Activated T-cell treated with anti-CD3 and anti-CD28 coated beads, Interleukin-2, amount 50 U/mL, for 24 hours (primary cell): ENCODE measurements around the gene CNPY3.
"Not testable (repeated sequence)": the region's sequence is repeated elsewhere in the genome, so short reads cannot be mapped to it uniquely, and the experiment has no call there.

Source experiments
- DNase-seq: peaks from one replicate; pipeline ENCODE4 v3.0.0-alpha.2; 2020
- H3K27ac Mint-ChIP-seq: 2 replicates; pipeline ENCODE4 v1.8.0; 2020; ENCODE audit warnings: mild to moderate bottlenecking, mixed read lengths
- H3K27me3 Mint-ChIP-seq: 2 replicates; pipeline ENCODE4 v1.8.0; 2020; ENCODE audit warnings: mixed read lengths
- H3K36me3 Mint-ChIP-seq: 2 replicates; pipeline ENCODE4 v1.8.0; 2020; ENCODE audit warnings: low read depth, mixed read lengths
- H3K4me1 Mint-ChIP-seq: 2 replicates; pipeline ENCODE4 v1.8.0; 2020; ENCODE audit warnings: low read depth, mixed read lengths
- H3K4me3 Mint-ChIP-seq: 2 replicates; pipeline ENCODE4 v1.8.0; 2020; ENCODE audit warnings: mild to moderate bottlenecking, moderate library complexity, mixed read lengths
- H3K9me3 Mint-ChIP-seq: 2 replicates; pipeline ENCODE4 v1.8.0; 2020; ENCODE audit warnings: mixed read lengths

The CNPY3 gene

DNA sequence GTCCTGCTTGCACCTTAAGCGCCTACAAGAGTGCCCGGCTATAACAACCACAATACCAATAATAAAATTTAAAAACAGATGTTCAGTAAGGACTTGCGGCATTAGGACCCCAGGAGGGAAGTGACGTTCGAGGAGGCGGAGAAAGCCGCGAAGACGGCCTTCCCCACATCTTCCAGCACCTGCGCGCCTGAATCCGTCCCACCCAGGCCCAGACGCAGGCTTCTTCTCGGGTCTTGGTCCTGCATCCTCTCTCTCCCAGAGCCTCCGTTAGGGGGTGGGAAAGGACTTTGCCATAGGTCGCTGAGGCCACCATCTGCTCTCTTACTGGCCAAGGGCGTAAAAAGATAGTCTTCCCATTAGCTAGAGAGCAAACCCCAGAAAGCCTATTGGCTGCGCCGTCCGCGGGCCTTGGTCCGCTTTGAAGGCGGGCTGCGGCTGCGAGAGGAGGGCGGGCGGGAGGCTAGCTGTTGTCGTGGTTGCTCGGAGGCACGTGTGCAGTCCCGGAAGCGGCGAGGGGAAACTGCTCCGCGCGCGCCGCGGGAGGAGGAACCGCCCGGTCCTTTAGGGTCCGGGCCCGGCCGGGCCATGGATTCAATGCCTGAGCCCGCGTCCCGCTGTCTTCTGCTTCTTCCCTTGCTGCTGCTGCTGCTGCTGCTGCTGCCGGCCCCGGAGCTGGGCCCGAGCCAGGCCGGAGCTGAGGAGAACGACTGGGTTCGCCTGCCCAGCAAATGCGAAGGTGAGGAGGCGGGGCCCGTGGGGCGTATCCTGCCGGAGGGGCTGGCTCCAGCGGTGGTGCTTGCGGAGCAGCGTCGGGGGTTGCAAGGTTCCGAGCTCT, at the start of gene CNPY3:
CNPY3 (plus strand) TSS at position 495 of the 835 bp plus-strand sequence; CDS start at position 586, 91 bp downstream.
- H3K4me3 Mint-ChIP-seq: peak within 1 kb of the TSS; percentile 99
- peaks cover 46% of the 10 kb centered on the region for H3K36me3 Mint-ChIP-seq
- H3K27ac Mint-ChIP-seq: peak within 1 kb of the TSS; percentile 100
- H3K27me3 Mint-ChIP-seq: no peaks in the 10 kb centered on the region
- H3K4me1 Mint-ChIP-seq: peaks cover 46% of the 10 kb centered on the region
- H3K9me3 Mint-ChIP-seq: no peaks in the 10 kb centered on the region
- DNase-seq: peak; percentile 92

DNA sequence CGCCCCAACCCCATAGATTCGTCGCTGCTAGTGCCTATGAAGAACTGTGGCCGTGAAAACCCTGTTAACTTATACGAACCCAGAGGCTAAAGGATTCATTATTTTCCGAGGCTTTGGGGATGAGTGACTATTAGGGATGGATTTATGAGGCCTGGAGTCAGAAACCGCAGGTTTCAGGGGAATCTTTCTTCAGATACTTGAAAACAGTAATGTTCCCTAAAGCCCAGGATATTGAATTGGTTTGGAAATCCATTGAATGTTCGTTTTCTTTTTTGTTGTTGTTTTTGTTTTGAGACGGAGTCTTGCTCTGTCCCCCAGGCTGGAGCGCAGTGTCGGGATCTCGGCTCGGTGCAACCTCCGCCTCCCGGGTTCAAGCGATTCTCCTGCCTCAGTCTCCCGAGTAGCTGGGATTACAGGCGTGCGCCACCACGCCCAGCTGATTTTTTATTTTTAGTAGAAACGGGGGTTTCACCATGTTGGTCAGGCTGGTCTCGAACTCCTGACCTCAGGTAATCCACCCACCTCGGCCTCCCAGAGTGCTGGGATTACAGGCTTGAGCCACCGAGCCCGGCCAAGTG, 49.0 kb upstream of the CNPY3 start:
- not testable (repeated sequence) for H3K9me3 Mint-ChIP-seq, H3K27me3 Mint-ChIP-seq
- H3K4me1 Mint-ChIP-seq: peaks cover 31% of the 10 kb centered on the region
- peaks cover 60% of the 10 kb centered on the region for H3K36me3 Mint-ChIP-seq
- H3K27ac Mint-ChIP-seq: peak overlapping the region; percentile 100
- peak; percentile 46 for DNase-seq
- peak overlapping the region; percentile 98 for H3K4me3 Mint-ChIP-seq

DNA sequence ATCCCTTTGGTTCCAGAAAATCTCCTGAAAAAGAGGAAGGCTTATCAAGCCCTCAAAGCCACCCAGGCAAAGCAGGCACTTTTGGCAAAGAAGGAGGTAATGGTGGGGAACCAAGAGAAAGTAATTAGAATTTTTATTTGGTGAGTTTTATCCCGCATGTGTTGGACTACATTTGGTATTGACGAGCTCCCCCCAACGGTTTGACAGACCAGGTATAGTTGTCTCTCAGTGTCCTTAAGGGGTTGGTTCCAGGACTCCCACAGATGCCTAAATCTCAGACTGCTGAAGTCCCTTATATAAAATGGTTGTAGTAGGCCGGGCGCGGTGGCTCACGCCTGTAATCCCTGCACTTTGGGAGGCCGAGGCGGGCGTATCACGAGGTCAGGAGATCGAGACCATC, 48.4 kb upstream of the CNPY3 start:
- Mint-ChIP-seq H3K4me1 (peaks cover 35% of the 10 kb centered on the region), H3K27ac (peak overlapping the region; percentile 100)

DNA sequence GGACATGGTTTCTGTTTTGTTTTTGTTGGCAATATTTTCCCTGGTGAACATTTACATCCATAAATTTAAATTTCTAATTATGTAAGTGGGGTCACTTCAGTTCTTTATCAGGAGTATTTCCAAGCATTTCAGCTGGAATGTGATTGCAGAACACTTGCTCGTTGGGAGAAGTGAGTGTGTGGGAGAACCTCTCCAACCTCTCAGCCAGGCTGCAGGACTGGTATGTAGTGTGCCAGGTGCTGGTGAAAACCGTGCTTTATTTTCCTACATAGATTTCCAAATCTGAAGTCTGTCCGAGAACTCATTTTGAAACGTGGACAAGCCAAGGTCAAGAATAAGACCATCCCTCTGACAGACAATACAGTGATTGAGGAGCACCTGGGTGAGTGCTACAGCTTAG, 43.6 kb upstream of the CNPY3 start:
- Mint-ChIP-seq H3K4me1 (peaks cover 58% of the 10 kb centered on the region), H3K4me3 (no peak overlapping the region), H3K36me3 (peaks cover 94% of the 10 kb centered on the region)

More for the DNA sequence above, 48.4 kb upstream of the CNPY3 start:
- Mint-ChIP-seq H3K4me3 (peak overlapping the region; percentile 98), H3K36me3 (peaks cover 66% of the 10 kb centered on the region)
- not testable (repeated sequence) for DNase-seq, H3K9me3 Mint-ChIP-seq, H3K27me3 Mint-ChIP-seq

DNA sequence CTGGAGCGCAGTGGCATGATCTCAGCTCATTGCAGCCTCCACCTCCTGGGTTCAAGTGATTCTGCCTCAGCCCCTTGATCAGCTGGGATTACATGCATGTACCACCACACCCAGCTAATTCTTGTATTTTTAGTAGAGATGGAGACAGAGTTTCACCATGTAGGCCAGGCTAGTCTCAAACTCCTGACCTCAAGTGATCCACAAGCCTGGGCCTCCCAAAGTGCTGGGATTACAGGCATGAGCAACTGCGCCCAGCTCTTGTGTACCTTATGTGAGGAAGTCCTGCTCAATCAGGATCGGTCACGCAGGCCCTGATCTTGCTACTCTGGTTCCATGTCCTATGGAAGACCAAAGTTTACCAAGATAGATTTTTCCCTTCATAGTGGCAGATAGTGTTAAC, 41.1 kb upstream of the CNPY3 start:
- peak overlapping the region; percentile 82 for H3K27ac Mint-ChIP-seq
- not testable (repeated sequence) for H3K9me3 Mint-ChIP-seq, H3K27me3 Mint-ChIP-seq, DNase-seq, H3K4me3 Mint-ChIP-seq
- H3K36me3 Mint-ChIP-seq: peaks cover 73% of the 10 kb centered on the region
- H3K4me1 Mint-ChIP-seq: peaks cover 57% of the 10 kb centered on the region

More for the DNA sequence above, 43.6 kb upstream of the CNPY3 start:
- Mint-ChIP-seq H3K9me3 (no peaks in the 10 kb centered on the region), H3K27ac (peak overlapping the region; percentile 67), H3K27me3 (no peaks in the 10 kb centered on the region)
- no peak for DNase-seq

DNA sequence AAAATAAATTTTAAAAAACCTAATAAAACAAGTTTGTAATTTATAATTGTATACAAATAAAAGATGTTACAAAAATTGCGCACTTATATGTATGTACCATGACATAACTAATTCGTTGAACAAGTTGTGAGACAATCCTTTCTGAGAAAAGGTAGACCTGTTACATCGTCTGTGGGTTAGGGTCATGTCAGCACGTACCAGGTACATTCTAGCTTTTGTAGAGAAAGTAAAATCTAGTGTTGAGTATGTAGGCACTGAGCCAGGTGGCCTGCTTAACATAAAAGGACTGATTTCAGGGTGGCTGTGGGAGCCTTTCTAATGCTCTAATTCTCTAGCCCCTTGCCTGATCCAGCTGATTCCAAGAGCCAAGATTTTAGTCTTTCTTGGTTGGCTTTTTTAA, 39.5 kb upstream of the CNPY3 start:
- H3K36me3 Mint-ChIP-seq: peaks cover 57% of the 10 kb centered on the region
- H3K4me1 Mint-ChIP-seq: peaks cover 44% of the 10 kb centered on the region
- peak overlapping the region; percentile 96 for H3K27ac Mint-ChIP-seq
- no peaks in the 10 kb centered on the region for H3K27me3 Mint-ChIP-seq
- H3K9me3 Mint-ChIP-seq: no peaks in the 10 kb centered on the region
- peak overlapping the region; percentile 91 for H3K4me3 Mint-ChIP-seq
- DNase-seq: no peak

DNA sequence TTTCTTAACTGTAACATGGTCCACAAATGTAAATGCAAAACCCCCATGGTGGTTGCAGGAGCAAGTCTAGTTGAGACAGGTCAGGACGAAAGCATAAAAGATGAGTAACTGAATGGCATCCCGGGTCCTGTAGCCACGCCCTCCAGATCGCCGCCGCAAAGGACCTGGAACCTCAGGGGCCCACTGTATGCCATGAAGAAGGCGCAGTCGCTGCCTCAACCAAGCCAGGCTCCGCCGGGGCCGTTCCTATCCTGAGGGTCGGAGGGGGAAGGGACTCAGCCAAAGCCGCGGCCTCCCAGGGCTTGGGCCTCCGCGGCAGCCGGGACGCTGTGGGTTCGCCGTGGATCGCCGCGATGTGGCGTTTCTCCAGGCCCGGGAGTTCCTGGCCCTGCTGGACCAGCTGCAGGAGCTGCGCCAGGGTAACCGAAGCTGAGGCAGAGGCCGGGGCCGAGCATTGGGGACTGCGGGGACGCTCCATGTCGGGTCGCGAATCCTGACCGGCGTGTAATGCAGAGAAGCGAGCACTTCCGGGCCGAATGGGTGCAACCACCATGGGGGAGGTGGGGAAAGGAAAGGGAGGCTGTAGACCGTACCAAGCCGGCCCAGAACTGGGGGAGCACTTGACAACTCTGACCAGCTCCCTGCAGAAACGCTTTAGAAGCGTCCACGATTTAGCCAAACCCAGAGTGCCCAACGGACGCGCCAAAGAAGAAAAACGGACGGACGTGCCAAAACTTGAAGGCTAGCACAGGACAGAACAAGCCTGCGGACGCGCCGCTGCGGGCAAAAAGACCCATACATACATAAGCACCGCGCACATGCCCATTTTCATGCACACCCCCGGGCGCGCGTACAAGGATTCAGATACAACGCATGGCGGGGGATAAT, 38.7 kb upstream of the CNPY3 start:
- H3K36me3 Mint-ChIP-seq: peaks cover 50% of the 10 kb centered on the region
- DNase-seq: peak; percentile 93
- H3K4me3 Mint-ChIP-seq: peak overlapping the region; percentile 91
- peak overlapping the region; percentile 96 for H3K27ac Mint-ChIP-seq
- peaks cover 42% of the 10 kb centered on the region for H3K4me1 Mint-ChIP-seq
- H3K9me3 Mint-ChIP-seq: no peaks in the 10 kb centered on the region
- no peaks in the 10 kb centered on the region for H3K27me3 Mint-ChIP-seq

DNA sequence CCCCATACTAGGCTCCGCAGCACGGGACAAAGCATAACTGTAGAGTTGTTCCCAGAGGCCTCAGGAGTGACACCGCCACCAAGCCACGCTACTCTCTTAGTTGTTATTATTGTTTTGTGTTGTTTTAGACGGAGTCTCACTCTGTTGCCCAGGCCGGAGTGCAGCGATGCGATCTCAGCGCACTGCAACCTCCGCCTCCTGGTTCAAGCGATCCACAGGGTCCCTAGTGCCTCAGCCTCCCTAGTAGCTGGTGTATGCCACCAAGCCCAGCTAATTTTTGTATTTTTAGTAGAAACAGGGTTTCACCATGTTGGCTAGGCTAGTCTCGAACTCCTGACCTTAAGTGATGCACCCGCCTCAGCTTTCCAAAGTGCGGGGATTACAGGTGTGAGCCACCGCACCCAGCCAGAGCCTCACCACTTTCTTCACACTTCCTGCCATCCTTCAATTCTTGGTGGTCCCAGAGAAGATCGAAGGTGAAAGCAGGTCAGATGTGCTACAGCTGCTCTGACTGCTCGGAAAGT, 38.0 kb upstream of the CNPY3 start:
- no peak for DNase-seq
- Mint-ChIP-seq H3K4me3 (peak overlapping the region; percentile 91), H3K9me3 (no peaks in the 10 kb centered on the region), H3K4me1 (peaks cover 36% of the 10 kb centered on the region), H3K36me3 (peaks cover 43% of the 10 kb centered on the region), H3K27me3 (no peaks in the 10 kb centered on the region), H3K27ac (peak overlapping the region; percentile 96)

DNA sequence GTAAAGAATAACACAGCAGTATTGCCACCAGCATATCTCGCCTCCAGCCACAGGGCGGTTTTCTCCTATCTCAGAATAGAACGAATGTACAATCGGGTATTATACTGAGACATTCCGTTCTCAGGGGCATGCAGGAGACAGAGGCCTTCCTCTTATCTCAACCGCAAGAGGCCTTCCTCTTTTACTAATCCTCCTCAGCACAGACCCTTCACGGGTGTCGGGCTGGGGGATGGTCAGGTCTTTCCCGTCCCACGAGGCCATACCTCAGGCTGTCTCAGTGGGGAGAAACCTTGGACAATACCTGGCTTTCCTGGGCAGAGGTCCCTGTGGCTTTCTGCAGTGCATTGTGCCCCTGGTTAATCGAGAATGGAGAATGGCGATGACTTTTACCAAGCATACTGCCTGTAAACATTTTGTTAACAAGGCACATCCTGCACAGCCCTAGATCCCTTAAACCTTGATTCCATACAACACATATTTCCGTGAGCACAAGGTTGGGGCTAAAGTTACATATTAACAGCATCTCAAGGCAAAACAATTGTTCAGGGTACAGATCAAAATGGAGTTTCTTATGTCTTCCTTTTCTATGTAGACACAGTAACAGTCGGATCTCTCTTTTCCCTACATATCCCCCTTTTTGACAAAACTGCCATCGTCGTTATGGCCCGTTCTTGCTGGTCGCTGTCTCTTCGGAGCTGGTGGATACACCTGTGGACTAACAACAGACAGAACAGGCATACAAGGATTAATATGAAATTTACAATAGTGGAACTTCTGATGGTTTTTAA, 35.0 kb upstream of the CNPY3 start:
- not testable (repeated sequence) for H3K9me3 Mint-ChIP-seq, H3K4me3 Mint-ChIP-seq, H3K27me3 Mint-ChIP-seq, DNase-seq, H3K27ac Mint-ChIP-seq
- Mint-ChIP-seq H3K4me1 (peaks cover 20% of the 10 kb centered on the region), H3K36me3 (peaks cover 15% of the 10 kb centered on the region)

DNA sequence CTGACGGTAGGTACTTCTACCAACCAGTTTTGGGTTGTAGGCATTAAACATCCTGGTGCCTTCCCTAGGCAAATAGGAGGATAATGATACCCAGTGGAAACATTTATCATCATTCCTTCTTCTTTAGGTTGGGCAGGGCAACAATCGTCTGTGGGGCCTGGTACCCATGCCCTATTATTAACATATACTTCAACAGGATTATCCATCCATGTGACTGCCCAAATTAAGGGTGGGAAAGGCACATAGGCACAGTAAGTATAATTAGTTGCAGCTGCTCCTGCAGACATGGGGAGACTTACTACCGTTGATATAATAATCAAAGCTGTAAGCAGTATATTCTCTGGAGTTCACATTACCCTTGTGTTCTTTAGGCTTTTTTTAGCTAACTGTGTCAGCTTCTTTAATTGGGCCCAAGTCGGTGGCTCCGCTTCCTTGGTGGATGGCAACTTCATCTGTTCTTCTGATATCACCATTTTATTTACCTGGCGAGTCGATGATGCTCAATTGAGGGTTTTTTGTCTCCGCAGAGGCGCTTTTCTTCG, 33.0 kb upstream of the CNPY3 start:
- Mint-ChIP-seq H3K4me1 (peaks cover 6% of the 10 kb centered on the region), H3K27ac (no peak overlapping the region), H3K9me3 (no peaks in the 10 kb centered on the region), H3K27me3 (no peaks in the 10 kb centered on the region), H3K36me3 (no peaks in the 10 kb centered on the region), H3K4me3 (no peak overlapping the region)
- DNase-seq: no peak

DNA sequence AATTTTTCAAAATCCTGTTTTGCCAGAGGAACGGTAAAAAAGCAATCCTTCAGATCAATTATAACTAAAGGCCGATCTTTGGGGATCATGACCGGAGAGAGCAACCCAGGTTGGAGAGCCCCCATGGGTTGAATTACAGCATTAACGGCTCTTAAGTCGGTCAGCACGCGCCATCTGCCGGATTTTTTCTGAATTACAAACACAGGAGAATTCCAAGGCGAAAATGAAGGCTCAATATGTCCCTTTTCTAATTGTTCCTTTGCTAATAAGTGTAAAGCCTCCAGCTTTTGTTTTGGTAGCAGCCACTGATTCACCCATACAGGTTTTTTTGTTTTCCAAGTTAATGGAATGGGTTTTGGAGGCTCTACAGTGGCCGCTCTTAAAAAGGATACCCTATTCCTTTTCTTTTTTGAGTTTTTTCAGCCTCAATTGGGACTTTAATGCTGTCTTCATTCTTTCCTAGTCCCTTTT, 30.4 kb upstream of the CNPY3 start:
- H3K9me3 Mint-ChIP-seq: no peaks in the 10 kb centered on the region
- DNase-seq: peak; percentile 62
- H3K36me3 Mint-ChIP-seq: no peaks in the 10 kb centered on the region
- no peak overlapping the region for H3K4me3 Mint-ChIP-seq
- no peaks in the 10 kb centered on the region for H3K27me3 Mint-ChIP-seq
- H3K27ac Mint-ChIP-seq: no peak overlapping the region
- peaks cover 14% of the 10 kb centered on the region for H3K4me1 Mint-ChIP-seq

DNA sequence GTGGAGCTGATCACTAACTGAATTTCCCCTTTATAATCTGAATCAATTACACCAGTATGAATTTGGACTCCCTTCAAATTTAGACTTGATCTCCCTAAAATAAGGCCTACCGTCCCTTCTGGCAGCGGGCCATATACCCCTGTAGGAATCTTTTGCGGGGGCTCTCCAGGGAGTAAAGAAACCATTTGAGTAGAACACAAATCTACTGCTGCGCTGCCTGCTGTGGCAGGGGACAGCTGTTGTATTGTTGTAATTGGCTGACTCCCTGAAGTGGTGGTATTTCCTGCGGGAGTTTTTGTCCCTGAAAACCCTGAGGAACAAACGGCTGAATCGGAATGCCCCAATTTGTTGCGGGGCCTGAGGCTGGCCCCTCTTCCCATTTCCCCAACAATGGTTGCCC, 29.4 kb upstream of the CNPY3 start:
- H3K27ac Mint-ChIP-seq: no peak overlapping the region
- H3K9me3 Mint-ChIP-seq: no peaks in the 10 kb centered on the region
- no peaks in the 10 kb centered on the region for H3K36me3 Mint-ChIP-seq
- no peak for DNase-seq
- H3K4me3 Mint-ChIP-seq: no peak overlapping the region
- no peaks in the 10 kb centered on the region for H3K27me3 Mint-ChIP-seq
- H3K4me1 Mint-ChIP-seq: peaks cover 14% of the 10 kb centered on the region

DNA sequence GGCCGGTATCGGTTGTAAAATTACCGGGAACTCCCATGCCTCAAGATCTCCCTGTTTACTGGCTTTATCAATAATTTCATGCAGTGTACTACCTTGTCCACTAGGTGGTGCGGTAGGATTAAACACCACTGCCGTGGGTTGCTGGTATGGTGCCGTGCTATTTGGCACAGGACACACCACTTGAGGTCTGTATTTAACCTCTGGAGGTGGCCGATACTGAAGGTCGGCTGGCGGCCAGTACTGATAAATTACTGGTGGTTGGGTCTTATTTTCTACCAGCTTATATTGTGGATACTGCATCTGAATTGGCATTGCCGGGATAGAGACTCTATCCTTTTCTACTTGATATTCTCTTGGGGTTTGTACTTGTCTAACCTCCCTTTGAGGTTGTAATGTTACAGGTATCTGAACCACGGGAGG, 27.7 kb upstream of the CNPY3 start:
- Mint-ChIP-seq H3K9me3 (no peaks in the 10 kb centered on the region), H3K4me3 (no peak overlapping the region), H3K36me3 (no peaks in the 10 kb centered on the region), H3K4me1 (peaks cover 14% of the 10 kb centered on the region), H3K27ac (no peak overlapping the region), H3K27me3 (no peaks in the 10 kb centered on the region)
- DNase-seq: peak; percentile 68
